ENCODE results near the gene EMP2.

DNA sequence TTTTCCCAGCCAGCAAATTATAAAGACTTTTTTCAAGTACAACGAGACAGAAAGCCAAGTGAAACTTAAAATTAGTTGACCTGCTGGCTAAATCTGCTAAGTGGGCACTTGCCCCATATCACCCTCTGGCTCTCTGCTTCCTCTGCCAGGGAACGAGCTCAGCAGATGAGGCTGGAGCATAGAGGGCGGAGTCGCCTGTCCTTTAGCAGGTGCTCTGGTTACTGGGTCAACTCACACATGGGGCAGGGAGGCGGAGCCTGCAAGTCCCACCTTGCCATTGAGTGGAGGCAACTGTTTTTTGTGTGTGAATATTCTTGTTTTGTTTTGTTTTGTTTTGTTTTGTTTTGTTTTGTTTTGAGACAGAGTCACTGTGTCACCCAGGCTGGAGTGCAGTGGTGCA is 62.5 kb downstream of the EMP2 start:
- TF ChIP-seq, protein P1, sequence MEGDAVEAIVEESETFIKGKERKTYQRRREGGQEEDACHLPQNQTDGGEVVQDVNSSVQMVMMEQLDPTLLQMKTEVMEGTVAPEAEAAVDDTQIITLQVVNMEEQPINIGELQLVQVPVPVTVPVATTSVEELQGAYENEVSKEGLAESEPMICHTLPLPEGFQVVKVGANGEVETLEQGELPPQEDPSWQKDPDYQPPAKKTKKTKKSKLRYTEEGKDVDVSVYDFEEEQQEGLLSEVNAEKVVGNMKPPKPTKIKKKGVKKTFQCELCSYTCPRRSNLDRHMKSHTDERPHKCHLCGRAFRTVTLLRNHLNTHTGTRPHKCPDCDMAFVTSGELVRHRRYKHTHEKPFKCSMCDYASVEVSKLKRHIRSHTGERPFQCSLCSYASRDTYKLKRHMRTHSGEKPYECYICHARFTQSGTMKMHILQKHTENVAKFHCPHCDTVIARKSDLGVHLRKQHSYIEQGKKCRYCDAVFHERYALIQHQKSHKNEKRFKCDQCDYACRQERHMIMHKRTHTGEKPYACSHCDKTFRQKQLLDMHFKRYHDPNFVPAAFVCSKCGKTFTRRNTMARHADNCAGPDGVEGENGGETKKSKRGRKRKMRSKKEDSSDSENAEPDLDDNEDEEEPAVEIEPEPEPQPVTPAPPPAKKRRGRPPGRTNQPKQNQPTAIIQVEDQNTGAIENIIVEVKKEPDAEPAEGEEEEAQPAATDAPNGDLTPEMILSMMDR (IDR thresholded peaks at IDR 0.05): no peak
- TF ChIP-seq POLR2A (IDR thresholded peaks at IDR 0.05): no peak
